Measurements from ENCODE around the gene SYT12. TPM values are rescaled to one million over a fixed set of nuclear protein-coding genes. Genes with fewer than 3 reads are reported as not detected.

Gene SYT12
- polyA plus RNA-seq, 1 donor from 2014 or later = 2.3 TPM

GRCh38 chr11:66986178-66986545 lies 36.8 kb upstream of the SYT12 start:
- H3K27ac ChIP-seq (ENCODE audit: low read length) = no peak overlapping the region
- TF ChIP-seq EP300 (conservative IDR thresholded peaks at IDR 0.05; ENCODE audit: poor library complexity, severe bottlenecking) = no peak
- no peak for TF ChIP-seq RAD21 (conservative IDR thresholded peaks at IDR 0.05)
- no peaks in the 10 kb centered on the region for H3K9me3 ChIP-seq (ENCODE audit: low read length)
- no peak overlapping the region for H2AFZ ChIP-seq (ENCODE audit: low read depth, low read length)
- H3K4me2 ChIP-seq (ENCODE audit: low read length) = no peak overlapping the region
- no peaks in the 10 kb centered on the region for H3K36me3 ChIP-seq (ENCODE audit: insufficient read depth, low read length)
- no peaks in the 10 kb centered on the region for H4K20me1 ChIP-seq (ENCODE audit: insufficient read depth)
- no peaks in the 10 kb centered on the region for H3K27me3 ChIP-seq (ENCODE audit: insufficient read depth, low read depth, low read length)
- no peaks in the 10 kb centered on the region for H3K79me2 ChIP-seq (replicated peaks; ENCODE audit: insufficient read depth, low read length)
- H3F3A ChIP-seq (ENCODE audit: insufficient read depth, low read length, poor library complexity, severe bottlenecking) = no peaks in the 10 kb centered on the region
- no peak overlapping the region for H3K4me3 ChIP-seq (ENCODE audit: low read length)
- no peaks in the 10 kb centered on the region for H3K9me2 ChIP-seq (ENCODE audit: insufficient read depth, low read length)
- H3K9ac ChIP-seq (ENCODE audit: low read length) = no peak overlapping the region

GRCh38 chr11:66987158-66987620 lies 35.7 kb upstream of the SYT12 start:
- Histone ChIP-seq H3F3A (ENCODE audit: insufficient read depth, low read length, poor library complexity, severe bottlenecking) (no peaks in the 10 kb centered on the region), H3K27me3 (ENCODE audit: insufficient read depth, low read depth, low read length) (no peaks in the 10 kb centered on the region), H3K9ac (ENCODE audit: low read length) (no peak overlapping the region), H2AFZ (ENCODE audit: low read depth, low read length) (no peak overlapping the region), H3K9me3 (ENCODE audit: low read length) (no peaks in the 10 kb centered on the region), H3K4me3 (ENCODE audit: low read length) (no peak overlapping the region), H3K4me2 (ENCODE audit: low read length) (no peak overlapping the region), H3K36me3 (ENCODE audit: insufficient read depth, low read length) (no peaks in the 10 kb centered on the region), H4K20me1 (ENCODE audit: insufficient read depth) (no peaks in the 10 kb centered on the region), H3K9me2 (ENCODE audit: insufficient read depth, low read length) (no peaks in the 10 kb centered on the region), H3K79me2 (replicated peaks; ENCODE audit: insufficient read depth, low read length) (no peaks in the 10 kb centered on the region), H3K27ac (ENCODE audit: low read length) (no peak overlapping the region)
- TF ChIP-seq REST (IDR thresholded peaks at IDR 0.05; ENCODE audit: borderline replicate concordance) (no peak), TAF1 (IDR thresholded peaks at IDR 0.05; ENCODE audit: low read depth) (no peak), SMC3 (conservative IDR thresholded peaks at IDR 0.05; ENCODE audit: poor library complexity) (no peak), EP300 (conservative IDR thresholded peaks at IDR 0.05; ENCODE audit: poor library complexity, severe bottlenecking) (no peak), RAD21 (conservative IDR thresholded peaks at IDR 0.05) (no peak), MXI1 (conservative IDR thresholded peaks at IDR 0.05; ENCODE audit: poor library complexity, severe bottlenecking) (no peak), POLR2AphosphoS5 (IDR thresholded peaks at IDR 0.05) (no peak), EZH2 (IDR thresholded peaks at IDR 0.05; ENCODE audit: borderline replicate concordance, insufficient read depth, low read length, poor library complexity, severe bottlenecking) (no peak)
- TF ChIP-seq, protein P1, sequence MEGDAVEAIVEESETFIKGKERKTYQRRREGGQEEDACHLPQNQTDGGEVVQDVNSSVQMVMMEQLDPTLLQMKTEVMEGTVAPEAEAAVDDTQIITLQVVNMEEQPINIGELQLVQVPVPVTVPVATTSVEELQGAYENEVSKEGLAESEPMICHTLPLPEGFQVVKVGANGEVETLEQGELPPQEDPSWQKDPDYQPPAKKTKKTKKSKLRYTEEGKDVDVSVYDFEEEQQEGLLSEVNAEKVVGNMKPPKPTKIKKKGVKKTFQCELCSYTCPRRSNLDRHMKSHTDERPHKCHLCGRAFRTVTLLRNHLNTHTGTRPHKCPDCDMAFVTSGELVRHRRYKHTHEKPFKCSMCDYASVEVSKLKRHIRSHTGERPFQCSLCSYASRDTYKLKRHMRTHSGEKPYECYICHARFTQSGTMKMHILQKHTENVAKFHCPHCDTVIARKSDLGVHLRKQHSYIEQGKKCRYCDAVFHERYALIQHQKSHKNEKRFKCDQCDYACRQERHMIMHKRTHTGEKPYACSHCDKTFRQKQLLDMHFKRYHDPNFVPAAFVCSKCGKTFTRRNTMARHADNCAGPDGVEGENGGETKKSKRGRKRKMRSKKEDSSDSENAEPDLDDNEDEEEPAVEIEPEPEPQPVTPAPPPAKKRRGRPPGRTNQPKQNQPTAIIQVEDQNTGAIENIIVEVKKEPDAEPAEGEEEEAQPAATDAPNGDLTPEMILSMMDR (IDR thresholded peaks at IDR 0.05; ENCODE audit: poor library complexity, severe bottlenecking) = no peak

All from neural cell (in vitro differentiated cells).